ENCODE measurements around the gene MCC.

The MCC gene

DNA sequence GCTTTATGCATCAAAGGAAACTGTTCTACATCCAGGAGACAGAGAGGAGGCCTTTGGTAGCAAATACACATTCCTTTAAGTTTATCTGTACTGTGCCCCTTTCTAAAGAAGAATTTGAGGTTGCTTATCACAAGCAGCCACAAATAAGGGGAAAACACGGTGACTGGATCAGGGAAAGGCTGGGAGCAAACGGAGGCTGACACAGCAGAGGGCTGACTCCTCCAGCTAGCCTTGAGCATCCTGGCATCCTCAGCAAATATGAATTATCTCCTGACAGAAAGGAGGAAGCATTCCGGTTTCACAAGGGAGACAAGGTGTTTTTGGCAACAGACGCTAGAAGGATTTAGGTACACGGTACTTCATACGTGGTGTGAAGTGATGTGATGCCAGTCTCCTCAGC is 378.1 kb downstream of the MCC start:
- no peak for DNase-seq (ENCODE audit: low spot score)

DNA sequence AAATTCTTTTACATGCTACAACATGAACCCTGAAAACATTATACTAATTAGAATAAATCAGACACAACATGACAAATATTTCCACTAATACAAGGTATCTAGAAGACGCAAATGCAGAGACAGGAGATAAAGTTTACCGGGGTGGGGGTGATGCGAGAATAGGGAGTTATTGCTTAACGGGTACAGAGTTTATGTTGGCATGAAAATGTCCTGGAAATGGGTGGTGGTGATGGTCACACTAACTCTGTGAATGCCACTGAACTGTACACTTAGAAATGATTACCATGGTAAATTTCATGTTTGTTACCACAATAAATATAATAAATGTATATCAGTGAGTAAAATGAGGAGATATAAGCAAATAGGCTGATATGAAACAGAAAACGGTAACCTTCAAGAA is 378.9 kb downstream of the MCC start:
- DNase-seq (ENCODE audit: low spot score): no peak

- DNase-seq (ENCODE audit: low spot score): no peak
Observed at GRCh38 chr5:113108485-113108884, 379.8 kb downstream of the MCC start.

- no peak for DNase-seq (ENCODE audit: low spot score)
Observed at GRCh38 chr5:113106821-113107220, 381.4 kb downstream of the MCC start.

GRCh38 chr5:113105693-113106280 is 382.5 kb downstream of the MCC start:
- no peak for DNase-seq (ENCODE audit: low spot score)

DNA sequence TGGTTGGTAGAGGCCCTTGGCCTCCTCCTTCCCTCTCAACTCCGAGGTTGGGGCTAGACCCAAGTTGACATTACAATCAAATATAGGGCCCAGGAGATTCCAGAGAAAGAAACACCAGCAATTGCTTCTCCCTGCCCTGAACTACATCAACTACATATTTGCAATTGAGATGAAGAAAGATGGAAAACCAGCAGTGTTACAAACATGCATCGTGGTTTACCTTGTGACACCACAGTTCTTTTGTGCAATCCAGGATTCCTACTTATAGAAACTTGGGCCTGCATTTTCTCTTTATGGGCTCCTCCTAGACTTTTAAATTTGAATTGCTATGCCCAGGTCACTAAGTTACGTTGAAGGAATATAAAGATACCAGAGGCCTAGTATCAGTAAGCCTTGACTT is 384.9 kb downstream of the MCC start:
- DNase-seq (ENCODE audit: low spot score): no peak

DNA sequence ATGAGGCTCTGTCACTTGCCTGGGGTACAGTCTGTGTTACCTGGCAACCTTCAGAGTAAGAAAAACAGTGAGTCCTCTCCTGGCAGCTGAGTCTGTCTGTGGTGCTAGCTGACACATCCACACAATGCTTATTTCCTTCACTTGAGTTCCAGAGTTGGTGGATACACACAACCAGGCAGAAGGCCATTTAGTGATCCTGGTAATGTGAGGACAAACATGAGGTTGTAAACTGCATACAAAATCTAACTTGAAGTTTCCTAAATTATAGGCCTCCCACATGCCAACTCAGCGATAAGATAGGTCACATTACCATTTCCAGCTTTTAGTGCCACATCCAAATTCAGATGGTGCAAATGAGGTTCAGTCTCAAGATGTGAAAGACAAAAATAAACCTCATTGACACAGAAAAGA is 386.1 kb downstream of the MCC start:
- no peak for DNase-seq (ENCODE audit: low spot score)

GRCh38 chr5:113100981-113101380 is 387.3 kb downstream of the MCC start:
- no peak for DNase-seq (ENCODE audit: low spot score)

GRCh38 chr5:113099822-113100221 is 388.4 kb downstream of the MCC start:
- peak; percentile 20 for DNase-seq (ENCODE audit: low spot score)

GRCh38 chr5:113098378-113098777 is 389.9 kb downstream of the MCC start:
- DNase-seq (ENCODE audit: low spot score): no peak

GRCh38 chr5:113095831-113096230 is 392.4 kb downstream of the MCC start:
- no peak for DNase-seq (ENCODE audit: low spot score)

GRCh38 chr5:113093558-113093957 is 394.7 kb downstream of the MCC start:
- no peak for DNase-seq (ENCODE audit: low spot score)

- DNase-seq (ENCODE audit: low spot score): peak; percentile 35
Observed at GRCh38 chr5:113092683-113093082, 395.6 kb downstream of the MCC start.

GRCh38 chr5:113091622-113092021 is 396.6 kb downstream of the MCC start:
- no peak for DNase-seq (ENCODE audit: low spot score)

DNA sequence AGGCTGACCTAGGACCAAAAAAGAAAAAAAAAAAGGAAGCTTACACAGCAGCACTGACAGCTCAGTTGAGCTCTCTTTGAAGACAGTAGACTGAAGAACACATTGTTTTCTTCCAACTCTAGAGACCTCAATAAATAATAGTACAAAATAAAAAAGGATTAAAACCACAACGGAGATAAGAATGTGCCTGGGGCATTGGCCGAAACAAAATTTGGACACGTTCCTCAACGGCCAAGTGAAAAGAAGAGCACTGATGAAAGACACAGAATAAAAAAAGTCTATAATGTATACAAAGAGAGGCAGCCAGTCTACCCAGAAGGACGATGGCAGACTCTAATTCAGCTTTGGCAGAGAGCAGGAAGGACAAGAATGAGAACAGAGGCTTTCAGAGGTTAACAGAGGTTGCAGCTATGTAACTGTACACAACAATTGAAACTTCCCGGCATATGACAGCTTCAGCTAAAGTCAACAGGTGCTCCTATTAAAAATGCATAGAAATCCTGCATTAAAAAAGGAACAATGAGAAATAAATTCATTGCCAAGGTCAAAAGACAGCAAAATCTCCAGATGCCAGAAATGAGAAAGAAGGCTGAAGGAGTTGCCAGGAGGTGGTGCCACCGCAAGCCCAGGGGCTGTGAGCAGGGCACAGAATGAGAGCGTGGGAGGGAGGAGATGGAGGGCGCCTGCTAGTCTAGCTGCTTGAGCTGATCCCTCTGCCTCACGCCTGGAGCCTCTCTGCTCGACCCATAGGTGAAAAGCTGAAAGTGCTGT is 397.7 kb downstream of the MCC start:
- no peak for DNase-seq (ENCODE audit: low spot score)

GRCh38 chr5:113089653-113090335 is 398.5 kb downstream of the MCC start:
- no peak for DNase-seq (ENCODE audit: low spot score)

DNA sequence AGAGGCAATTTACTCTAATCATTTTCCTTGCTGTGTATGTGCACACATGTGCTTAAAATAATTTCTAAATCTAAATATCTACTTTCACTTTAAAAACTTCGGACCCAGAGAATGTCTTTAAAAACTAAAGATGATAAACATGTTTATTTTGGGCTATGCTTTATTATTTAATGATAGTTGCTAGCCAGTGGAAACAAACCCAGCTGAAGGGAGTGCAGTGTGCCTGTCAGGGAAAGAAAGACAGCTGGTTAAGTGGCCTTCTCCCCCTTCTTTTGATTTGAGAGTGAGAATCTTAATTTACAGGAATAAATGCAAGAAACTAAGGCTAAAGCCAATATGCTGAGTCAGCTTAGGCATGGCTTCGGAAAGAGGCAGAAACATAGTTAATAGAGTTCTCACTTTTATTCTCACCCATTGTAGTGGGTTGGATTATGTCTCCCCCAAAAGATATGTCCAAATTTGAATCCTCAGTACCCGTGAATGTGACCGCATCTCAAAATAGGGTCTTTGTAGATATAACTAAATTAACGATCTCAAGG is 400.2 kb downstream of the MCC start:
- no peak for DNase-seq (ENCODE audit: low spot score)

GRCh38 chr5:113085880-113086409 is 402.3 kb downstream of the MCC start:
- DNase-seq (ENCODE audit: low spot score): no peak

- DNase-seq (ENCODE audit: low spot score): no peak
Observed at GRCh38 chr5:113085084-113085414, 403.2 kb downstream of the MCC start.

DNA sequence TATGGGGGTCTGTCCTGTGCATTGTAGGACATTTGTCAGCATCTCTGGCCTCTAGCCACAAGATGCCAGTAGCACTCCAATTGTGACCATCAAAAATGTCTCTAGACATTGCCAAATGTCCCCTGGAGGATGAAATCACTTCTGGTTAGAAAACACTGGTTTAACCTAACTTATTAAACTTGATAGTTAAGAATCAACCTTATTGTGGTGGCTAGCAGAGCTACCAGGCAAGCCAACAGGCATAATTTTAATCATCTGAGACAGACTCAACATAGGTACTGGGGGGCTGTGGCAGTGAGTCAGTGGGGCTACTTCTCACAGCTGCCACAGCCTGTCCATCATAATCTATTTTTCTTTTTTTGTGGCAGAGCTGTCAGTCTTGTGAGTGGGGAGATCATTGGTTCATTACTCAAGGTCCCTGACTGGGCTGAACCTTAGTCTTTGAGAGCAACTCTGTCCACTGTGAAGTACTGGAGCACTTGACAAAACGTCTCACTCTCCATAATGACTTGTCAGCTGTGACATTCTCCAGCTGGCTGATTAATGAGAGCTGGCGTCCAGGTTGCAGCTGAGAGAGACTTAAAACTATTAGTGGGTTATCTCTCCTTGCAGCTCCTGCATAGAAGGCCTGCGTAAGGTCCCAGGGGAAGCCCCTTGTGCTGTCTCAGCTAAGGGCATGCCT is 403.7 kb downstream of the MCC start:
- no peak for DNase-seq (ENCODE audit: low spot score)

- DNase-seq (ENCODE audit: low spot score): no peak
Observed at GRCh38 chr5:113083481-113083880, 404.8 kb downstream of the MCC start.

DNA sequence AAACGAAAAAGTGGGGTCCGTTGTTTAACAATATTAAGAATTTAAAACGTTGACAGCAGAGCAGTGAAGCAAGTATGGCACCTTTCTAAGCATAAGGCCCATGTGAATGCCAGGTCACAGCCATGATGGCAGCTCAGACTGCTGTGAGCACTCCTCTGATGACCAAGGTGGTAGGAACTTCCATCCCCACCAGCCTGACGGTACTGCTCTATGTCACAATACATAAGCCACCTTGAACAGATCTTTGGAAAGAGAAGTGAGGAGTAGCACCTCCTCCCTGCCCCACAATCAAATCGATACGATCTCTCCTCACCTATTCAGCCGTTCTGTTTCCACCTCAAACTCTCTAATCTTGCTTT is 405.7 kb downstream of the MCC start:
- no peak for DNase-seq (ENCODE audit: low spot score)

Measured in SW480 (cell line).